ENCODE data around the gene CCSER2. TPM values are rescaled to one million over a fixed set of nuclear protein-coding genes. Genes with fewer than 3 reads are reported as not detected.
"Not testable (repeated sequence)": the region's sequence is repeated elsewhere in the genome, so short reads cannot be mapped to it uniquely, and the experiment has no call there.

The CCSER2 gene
- total RNA-seq (100 to 1,000 TPM; 109 to 137 (median 115) TPM), total RNA-seq (75.5 to 392 (median 199) reads per million in 29 experiments)
- total RNA-seq (2013) = 135 TPM

GRCh38 chr10:84328418-84329195 is at the start of gene CCSER2:
CCSER2 (plus strand) TSS chr10:84328589; CDS start chr10:84371053, 42,464 bp downstream.
- Histone ChIP-seq H3K4me3 (ENCODE audit: control insufficient read depth in 1 of 2, extremely low read depth in 1 of 2, low read length in 1 of 2) (peak within 1 kb of the TSS; percentile 76 to 90), H3K36me3 (ENCODE audit: control insufficient read depth in 2 of 2, extremely low read depth in 1 of 2, insufficient read depth in 1 of 2, low read length in 1 of 2) (no peaks in the 10 kb centered on the region), H3K9me3 (no peaks in the 10 kb centered on the region), H3K27ac (ENCODE audit: low read length) (peak within 1 kb of the TSS; percentile 92), H3K27me3 (replicated peaks in 1 of 2; ENCODE audit: control insufficient read depth in 2 of 2, extremely low read depth in 1 of 2, insufficient read depth in 2 of 2, low read length in 1 of 2) (no peaks in the 10 kb centered on the region), H3K4me1 (ENCODE audit: control insufficient read depth in 1 of 2, extremely low read depth in 1 of 2, insufficient read depth in 2 of 2, low read length in 2 of 2) (peaks cover 24 to 30% of the 10 kb centered on the region in 2 experiments)
- Mint-ChIP-seq H3K27ac (peak within 1 kb of the TSS; percentile 97 to 98), H3K9me3 (no peaks in the 10 kb centered on the region), H3K36me3 (peaks cover 5% of the 10 kb centered on the region), H3K4me1 (peaks cover 26 to 39% (median 36%) of the 10 kb centered on the region in 3 donors), H3K27me3 (no peaks in the 10 kb centered on the region), H3K4me3 (peak within 1 kb of the TSS; percentile 93 to 98 (median 94))
- ATAC-seq (replicated peaks in 1 of 4) (peak; percentile 79 to 86 (median 82)), DNase-seq (peak; percentile 69 to 94 (median 81))
- under 1% methylated on average over 83 of the region's 104 CpGs for WGBS (ENCODE audit: insufficient coverage)
- ChIA-PET CTCF (interaction anchor here (0.6 to 2.5 kb wide), 8 partner anchors 11 to 64 kb away, joined by 3 to 7 read pairs (median 3); no protein-coding TSS in a partner anchor), POLR2A (interaction anchor here in 1 of 2 donors (0.8 to 0.9 kb wide), 2 partner anchors 10 to 38 kb away, joined by 3 read pairs; no protein-coding TSS in a partner anchor)

- H3K27me3 ChIP-seq (replicated peaks in 1 of 2; ENCODE audit: control insufficient read depth in 2 of 2, extremely low read depth in 1 of 2, insufficient read depth in 2 of 2, low read length in 1 of 2); DNase-seq; H3K9me3 ChIP-seq; H3K27ac Mint-ChIP-seq; H3K4me1 ChIP-seq (ENCODE audit: control insufficient read depth in 1 of 2, extremely low read depth in 1 of 2, insufficient read depth in 2 of 2, low read length in 2 of 2); H3K36me3 Mint-ChIP-seq; H3K4me1 Mint-ChIP-seq; H3K36me3 ChIP-seq (ENCODE audit: control insufficient read depth in 2 of 2, extremely low read depth in 1 of 2, insufficient read depth in 1 of 2, low read length in 1 of 2); POLR2A ChIA-PET; H3K4me3 ChIP-seq (ENCODE audit: control insufficient read depth in 1 of 2, extremely low read depth in 1 of 2, low read length in 1 of 2); H3K9me3 Mint-ChIP-seq; ATAC-seq (replicated peaks in 1 of 4); H3K27ac ChIP-seq (ENCODE audit: low read length): not testable (repeated sequence)
- CTCF ChIA-PET = interaction anchor here in 1 of 2 donors (1.0 kb wide), 1 partner anchor 73 kb away, joined by 3 read pairs; no protein-coding TSS in a partner anchor
- no CpG with 5 or more reads among the region's 31 CpGs for WGBS (ENCODE audit: insufficient coverage)
- peaks cover 19 to 27% of the 10 kb centered on the region in 2 donors for H3K27me3 Mint-ChIP-seq
- H3K4me3 Mint-ChIP-seq = peak overlapping the region in 2 of 3 donors; percentile 6 to 29
These were observed 48.4 kb upstream of the CCSER2 start for GRCh38 chr10:84279876-84280475.

- CTCF ChIA-PET = interaction anchor here in 1 of 2 donors (0.6 kb wide), 1 partner anchor 265 kb away, joined by 3 read pairs; no protein-coding TSS in a partner anchor
- H3K36me3 Mint-ChIP-seq = no peaks in the 10 kb centered on the region
- H3K4me1 Mint-ChIP-seq = no peaks in the 10 kb centered on the region
- H3K9me3 ChIP-seq = no peaks in the 10 kb centered on the region
- H3K4me3 ChIP-seq (ENCODE audit: control insufficient read depth in 1 of 2, extremely low read depth in 1 of 2, low read length in 1 of 2) = no peak overlapping the region
- DNase-seq (no peak), ATAC-seq (replicated peaks in 1 of 4) (no peak)
- POLR2A ChIA-PET = interaction anchor here in 1 of 2 donors (0.7 kb wide), 1 partner anchor 1350 kb away, joined by 4 read pairs; no protein-coding TSS in a partner anchor
- peaks cover 0 to 2% of the 10 kb centered on the region in 2 experiments for H3K27me3 ChIP-seq (replicated peaks in 1 of 2; ENCODE audit: control insufficient read depth in 2 of 2, extremely low read depth in 1 of 2, insufficient read depth in 2 of 2, low read length in 1 of 2)
- no peaks in the 10 kb centered on the region for H3K9me3 Mint-ChIP-seq
- H3K36me3 ChIP-seq (ENCODE audit: control insufficient read depth in 2 of 2, extremely low read depth in 1 of 2, insufficient read depth in 1 of 2, low read length in 1 of 2) = no peaks in the 10 kb centered on the region
- H3K27ac ChIP-seq (ENCODE audit: low read length) = no peak overlapping the region
- no peak overlapping the region for H3K4me3 Mint-ChIP-seq
- H3K27me3 Mint-ChIP-seq = peaks cover 0 to 8% of the 10 kb centered on the region in 2 donors
- H3K27ac Mint-ChIP-seq = no peak overlapping the region
- H3K4me1 ChIP-seq (ENCODE audit: control insufficient read depth in 1 of 2, extremely low read depth in 1 of 2, insufficient read depth in 2 of 2, low read length in 2 of 2) = no peaks in the 10 kb centered on the region
These were observed 41.7 kb upstream of the CCSER2 start for GRCh38 chr10:84286695-84287094.

GRCh38 chr10:84288151-84288550 is 40.2 kb upstream of the CCSER2 start:
- H3K9me3 Mint-ChIP-seq = no peaks in the 10 kb centered on the region
- WGBS (ENCODE audit: insufficient coverage) = no CpG with 5 or more reads among the region's 1 CpG
- H3K27ac Mint-ChIP-seq = no peak overlapping the region
- peaks cover 0 to 8% of the 10 kb centered on the region in 2 donors for H3K27me3 Mint-ChIP-seq
- Histone ChIP-seq H3K27me3 (replicated peaks in 1 of 2; ENCODE audit: control insufficient read depth in 2 of 2, extremely low read depth in 1 of 2, insufficient read depth in 2 of 2, low read length in 1 of 2) (peaks cover 0 to 2% of the 10 kb centered on the region in 2 experiments), H3K9me3 (no peaks in the 10 kb centered on the region), H3K27ac (ENCODE audit: low read length) (no peak overlapping the region), H3K4me3 (ENCODE audit: control insufficient read depth in 1 of 2, extremely low read depth in 1 of 2, low read length in 1 of 2) (no peak overlapping the region), H3K36me3 (ENCODE audit: control insufficient read depth in 2 of 2, extremely low read depth in 1 of 2, insufficient read depth in 1 of 2, low read length in 1 of 2) (no peaks in the 10 kb centered on the region), H3K4me1 (ENCODE audit: control insufficient read depth in 1 of 2, extremely low read depth in 1 of 2, insufficient read depth in 2 of 2, low read length in 2 of 2) (no peaks in the 10 kb centered on the region)
- no peak for DNase-seq
- POLR2A ChIA-PET = no interaction called here
- no peak overlapping the region for H3K4me3 Mint-ChIP-seq
- H3K4me1 Mint-ChIP-seq = no peaks in the 10 kb centered on the region
- no peak for ATAC-seq (replicated peaks in 1 of 4)
- CTCF ChIA-PET = no interaction called here
- no peaks in the 10 kb centered on the region for H3K36me3 Mint-ChIP-seq

GRCh38 chr10:84289521-84290200 is 38.7 kb upstream of the CCSER2 start:
- H3K4me3 ChIP-seq (ENCODE audit: control insufficient read depth in 1 of 2, extremely low read depth in 1 of 2, low read length in 1 of 2) = no peak overlapping the region
- Mint-ChIP-seq H3K27me3 (peaks cover 0 to 8% of the 10 kb centered on the region in 2 donors), H3K9me3 (no peaks in the 10 kb centered on the region), H3K27ac (no peak overlapping the region), H3K4me1 (peaks cover 7 to 8% (median 7%) of the 10 kb centered on the region in 3 donors), H3K4me3 (no peak overlapping the region), H3K36me3 (no peaks in the 10 kb centered on the region)
- no peak overlapping the region for H3K27ac ChIP-seq (ENCODE audit: low read length)
- H3K27me3 ChIP-seq (replicated peaks in 1 of 2; ENCODE audit: control insufficient read depth in 2 of 2, extremely low read depth in 1 of 2, insufficient read depth in 2 of 2, low read length in 1 of 2) = peaks cover 0 to 2% of the 10 kb centered on the region in 2 experiments
- H3K4me1 ChIP-seq (ENCODE audit: control insufficient read depth in 1 of 2, extremely low read depth in 1 of 2, insufficient read depth in 2 of 2, low read length in 2 of 2) = no peaks in the 10 kb centered on the region
- ATAC-seq (replicated peaks in 1 of 4) = no peak
- ChIA-PET CTCF (no interaction called here), POLR2A (no interaction called here)
- no peaks in the 10 kb centered on the region for H3K36me3 ChIP-seq (ENCODE audit: control insufficient read depth in 2 of 2, extremely low read depth in 1 of 2, insufficient read depth in 1 of 2, low read length in 1 of 2)
- no peaks in the 10 kb centered on the region for H3K9me3 ChIP-seq
- no peak for DNase-seq
- 100% methylated on average over 1 of the region's 1 CpG for WGBS (ENCODE audit: insufficient coverage)

- Histone ChIP-seq H3K4me3 (ENCODE audit: control insufficient read depth in 1 of 2, extremely low read depth in 1 of 2, low read length in 1 of 2) (no peak overlapping the region), H3K9me3 (no peaks in the 10 kb centered on the region), H3K27ac (ENCODE audit: low read length) (no peak overlapping the region), H3K4me1 (ENCODE audit: control insufficient read depth in 1 of 2, extremely low read depth in 1 of 2, insufficient read depth in 2 of 2, low read length in 2 of 2) (no peaks in the 10 kb centered on the region), H3K36me3 (ENCODE audit: control insufficient read depth in 2 of 2, extremely low read depth in 1 of 2, insufficient read depth in 1 of 2, low read length in 1 of 2) (no peaks in the 10 kb centered on the region), H3K27me3 (replicated peaks in 1 of 2; ENCODE audit: control insufficient read depth in 2 of 2, extremely low read depth in 1 of 2, insufficient read depth in 2 of 2, low read length in 1 of 2) (peaks cover 0 to 2% of the 10 kb centered on the region in 2 experiments)
- Mint-ChIP-seq H3K4me1 (peaks cover 7 to 8% (median 7%) of the 10 kb centered on the region in 3 donors), H3K27me3 (peaks cover 0 to 8% of the 10 kb centered on the region in 2 donors), H3K27ac (no peak overlapping the region), H3K9me3 (no peaks in the 10 kb centered on the region), H3K36me3 (no peaks in the 10 kb centered on the region), H3K4me3 (no peak overlapping the region)
- CTCF ChIA-PET = no interaction called here
- DNase-seq = no peak
- WGBS (ENCODE audit: insufficient coverage) = 70% methylated on average over 3 of the region's 3 CpGs
- ATAC-seq (replicated peaks in 1 of 4) = no peak
- POLR2A ChIA-PET = no interaction called here
These were observed 38.2 kb upstream of the CCSER2 start for GRCh38 chr10:84290235-84290634.

All from T-cell (primary cell).